Parathyroid adenoma (tissue), 2 donors: ENCODE results near the gene CNTN2.

ENCODE experiments used
- H2AFZ ChIP-seq: fragments of 300-600 bp; sonication (generic); one replicate; pipeline ENCODE4 v1.7.0; 2017; ENCODE audit warnings: antibody characterized with exemption, mild to moderate bottlenecking
- H3K27ac ChIP-seq: fragments of 300-600 bp; sonication (generic); one replicate; pipeline ENCODE4 v1.7.0; 2017
- H3K27me3 ChIP-seq: fragments of 300-600 bp; sonication (generic); one replicate; pipeline ENCODE4 v1.7.0; 2017; ENCODE audit warnings: low read length; ENCODE audit not compliant: control insufficient read depth, insufficient read depth
- H3K36me3 ChIP-seq: fragments of 300-600 bp; sonication (generic); one replicate; pipeline ENCODE4 v1.7.0; 2017; ENCODE audit warnings: low read length; ENCODE audit not compliant: control insufficient read depth, insufficient read depth
- H3K4me1 ChIP-seq: fragments of 300-600 bp; sonication (generic); one replicate; pipeline ENCODE4 v1.7.0; 2017; ENCODE audit warnings: control low read depth
- H3K4me2 ChIP-seq: fragments of 300-600 bp; sonication (generic); one replicate; pipeline ENCODE4 v1.7.0; 2017; ENCODE audit warnings: low read length
- H3K4me3 ChIP-seq: fragments of 300-600 bp; sonication (generic); one replicate; pipeline ENCODE4 v1.7.0; 2017; ENCODE audit warnings: low read depth, low read length
- H3K79me2 ChIP-seq: fragments of 300-600 bp; sonication (generic); one replicate; pipeline ENCODE4 v1.7.0; 2017; ENCODE audit warnings: control low read depth
- H3K9ac ChIP-seq: fragments of 300-600 bp; sonication (generic); one replicate; pipeline ENCODE4 v1.7.0; 2017; ENCODE audit warnings: mild to moderate bottlenecking
- H3K9me3 ChIP-seq: fragments of 300-600 bp; sonication (generic); one replicate; pipeline ENCODE4 v1.7.0; 2017; ENCODE audit warnings: low read length; ENCODE audit not compliant: control insufficient read depth
- TF ChIP-seq, protein P1 (sequence below): fragments of 300-600 bp; sonication (generic); IDR thresholded peaks from one replicate; pipeline ENCODE4 v1.7.0; 2017; ENCODE audit warnings: antibody characterized with exemption, mild to moderate bottlenecking
- donor health status: primary hyperparathyroidism.

Gene CNTN2

GRCh38 chr1:205048382-205048781 is 5.4 kb downstream of the CNTN2 start:
- no peak overlapping the region for H2AFZ ChIP-seq
- no peak overlapping the region for H3K4me3 ChIP-seq
- TF ChIP-seq, protein P1, sequence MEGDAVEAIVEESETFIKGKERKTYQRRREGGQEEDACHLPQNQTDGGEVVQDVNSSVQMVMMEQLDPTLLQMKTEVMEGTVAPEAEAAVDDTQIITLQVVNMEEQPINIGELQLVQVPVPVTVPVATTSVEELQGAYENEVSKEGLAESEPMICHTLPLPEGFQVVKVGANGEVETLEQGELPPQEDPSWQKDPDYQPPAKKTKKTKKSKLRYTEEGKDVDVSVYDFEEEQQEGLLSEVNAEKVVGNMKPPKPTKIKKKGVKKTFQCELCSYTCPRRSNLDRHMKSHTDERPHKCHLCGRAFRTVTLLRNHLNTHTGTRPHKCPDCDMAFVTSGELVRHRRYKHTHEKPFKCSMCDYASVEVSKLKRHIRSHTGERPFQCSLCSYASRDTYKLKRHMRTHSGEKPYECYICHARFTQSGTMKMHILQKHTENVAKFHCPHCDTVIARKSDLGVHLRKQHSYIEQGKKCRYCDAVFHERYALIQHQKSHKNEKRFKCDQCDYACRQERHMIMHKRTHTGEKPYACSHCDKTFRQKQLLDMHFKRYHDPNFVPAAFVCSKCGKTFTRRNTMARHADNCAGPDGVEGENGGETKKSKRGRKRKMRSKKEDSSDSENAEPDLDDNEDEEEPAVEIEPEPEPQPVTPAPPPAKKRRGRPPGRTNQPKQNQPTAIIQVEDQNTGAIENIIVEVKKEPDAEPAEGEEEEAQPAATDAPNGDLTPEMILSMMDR: no peak
- H3K36me3 ChIP-seq: no peaks in the 10 kb centered on the region
- H3K9ac ChIP-seq: no peak overlapping the region
- no peak overlapping the region for H3K4me2 ChIP-seq
- no peaks in the 10 kb centered on the region for H3K79me2 ChIP-seq
- H3K9me3 ChIP-seq: no peaks in the 10 kb centered on the region
- no peaks in the 10 kb centered on the region for H3K4me1 ChIP-seq
- no peak overlapping the region for H3K27ac ChIP-seq
- H3K27me3 ChIP-seq: peaks cover 5% of the 10 kb centered on the region

- Histone ChIP-seq H2AFZ (no peak overlapping the region), H3K4me1 (no peaks in the 10 kb centered on the region), H3K4me2 (no peak overlapping the region), H3K9me3 (no peaks in the 10 kb centered on the region), H3K27ac (no peak overlapping the region), H3K4me3 (no peak overlapping the region), H3K79me2 (no peaks in the 10 kb centered on the region), H3K36me3 (no peaks in the 10 kb centered on the region), H3K9ac (no peak overlapping the region), H3K27me3 (peaks cover 5% of the 10 kb centered on the region)
- TF ChIP-seq, protein P1: no peak
Observed at GRCh38 chr1:205049479-205049878, 6.5 kb downstream of the CNTN2 start.

- no peaks in the 10 kb centered on the region for H3K4me1 ChIP-seq
- H3K79me2 ChIP-seq: no peaks in the 10 kb centered on the region
- H3K4me3 ChIP-seq: no peak overlapping the region
- H3K9ac ChIP-seq: no peak overlapping the region
- H3K27ac ChIP-seq: no peak overlapping the region
- no peaks in the 10 kb centered on the region for H3K9me3 ChIP-seq
- H2AFZ ChIP-seq: no peak overlapping the region
- H3K36me3 ChIP-seq: no peaks in the 10 kb centered on the region
- no peaks in the 10 kb centered on the region for H3K27me3 ChIP-seq
- no peak overlapping the region for H3K4me2 ChIP-seq
- TF ChIP-seq, protein P1: no peak
Observed at GRCh38 chr1:205052690-205053089, 9.7 kb downstream of the CNTN2 start.

DNA sequence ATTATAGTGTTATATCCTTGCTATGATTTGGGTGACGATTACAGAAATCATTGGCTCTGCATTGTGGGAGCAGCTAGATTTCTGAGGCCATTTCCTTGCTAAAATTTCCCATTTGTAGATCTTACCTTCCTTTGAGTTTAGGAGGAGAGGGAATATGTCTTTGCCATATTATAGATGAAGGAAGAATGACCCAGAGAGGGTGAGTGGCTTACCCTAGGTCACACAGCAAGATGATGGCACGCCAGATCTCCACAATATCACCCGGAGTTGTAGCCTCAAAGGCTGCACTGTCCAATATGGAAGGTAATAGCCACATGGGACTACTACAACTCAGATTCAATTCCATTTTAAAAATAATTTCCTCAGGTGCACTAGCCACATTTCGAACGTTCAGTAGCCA is 10.3 kb downstream of the CNTN2 start:
- H3K4me1 ChIP-seq: no peaks in the 10 kb centered on the region
- H3K4me2 ChIP-seq: no peak overlapping the region
- no peak overlapping the region for H2AFZ ChIP-seq
- H3K4me3 ChIP-seq: no peak overlapping the region
- no peaks in the 10 kb centered on the region for H3K36me3 ChIP-seq
- H3K9me3 ChIP-seq: no peaks in the 10 kb centered on the region
- TF ChIP-seq, protein P1: no peak
- no peak overlapping the region for H3K27ac ChIP-seq
- H3K9ac ChIP-seq: no peak overlapping the region
- H3K27me3 ChIP-seq: no peaks in the 10 kb centered on the region
- no peaks in the 10 kb centered on the region for H3K79me2 ChIP-seq

GRCh38 chr1:205054013-205054412 is 11.0 kb downstream of the CNTN2 start:
- no peak overlapping the region for H3K4me3 ChIP-seq
- TF ChIP-seq, protein P1: no peak

More at GRCh38 chr1:205054013-205054412, 11.0 kb downstream of the CNTN2 start:
- H3K4me1 ChIP-seq: no peaks in the 10 kb centered on the region
- no peak overlapping the region for H3K27ac ChIP-seq
- H2AFZ ChIP-seq: no peak overlapping the region
- no peaks in the 10 kb centered on the region for H3K27me3 ChIP-seq
- H3K9ac ChIP-seq: no peak overlapping the region
- no peaks in the 10 kb centered on the region for H3K79me2 ChIP-seq
- no peak overlapping the region for H3K4me2 ChIP-seq
- H3K36me3 ChIP-seq: no peaks in the 10 kb centered on the region
- H3K9me3 ChIP-seq: no peaks in the 10 kb centered on the region
